Endothelial cell of umbilical vein (primary cell): ENCODE data around the gene TAS2R41. TPM values are rescaled to one million over a fixed set of nuclear protein-coding genes. Genes with fewer than 3 reads are reported as not detected.

Source experiments
- BruUV-seq: library from RNA; stranded (reverse); fragments of 400-500 nt; replicated peaks from 2 replicates; lab custom pipeline; 2021; lab: Mats Ljungman, UMichigan
- CTCF ChIA-PET: fragments of 300-600, 350-600 bp; sonication (Branson Sonifier 250); formaldehyde crosslinking; loops from one replicate; lab custom pipeline; 2021; ENCODE audit warnings: antibody characterized with exemption, inconsistent platforms; lab: Charles Lee
- POLR2A ChIA-PET: fragments of 300-600, 350-600 bp; sonication (Branson Sonifier 250); formaldehyde crosslinking; loops from one replicate; lab custom pipeline; 2021; ENCODE audit warnings: antibody characterized with exemption, inconsistent platforms; lab: Charles Lee
- DNase-seq: peaks from one replicate; pipeline ENCODE4 v3.0.0-alpha.2; 2011; ENCODE audit warnings: low read depth, low spot score
- FAIRE-seq: peaks from 2 replicates; lab custom pipeline; 2011; peaks lifted over from hg19 to GRCh38; lab: Jason Lieb, UNC
- H2AFZ ChIP-seq: 2 replicates; pipeline ENCODE4 v1.6.0; 2012; ENCODE audit warnings: low read depth, low read length, control low read depth, inconsistent platforms
- H3K27ac ChIP-seq: 2 replicates; pipeline ENCODE4 v1.5.1; 2011; ENCODE audit warnings: low read depth, mild to moderate bottlenecking, control low read depth, low read length, moderate library complexity; ENCODE audit not compliant: insufficient read depth
- H3K27me3 ChIP-seq, 2 experiments: 2 replicates each; pipeline versions ENCODE4 v1.6.0 to v1.6.1; 2011; ENCODE audit warnings: low read length in 2 of 2, mixed read lengths in 1 of 2; ENCODE audit not compliant: control insufficient read depth in 2 of 2, insufficient read depth in 2 of 2
- H3K36me3 ChIP-seq, 2 experiments: 2 replicates in 1 of 2; 3 replicates in 1 of 2; pipeline ENCODE4 v1.5.1; 2011; ENCODE audit warnings: low read length in 2 of 2, mild to moderate bottlenecking in 1 of 2, moderate library complexity in 1 of 2; ENCODE audit not compliant: control insufficient read depth in 2 of 2, insufficient read depth in 2 of 2; ENCODE audit errors: extremely low read depth in 1 of 2
- H3K4me1 ChIP-seq: 3 replicates; pipeline ENCODE4 v1.5.1; 2011; ENCODE audit warnings: mild to moderate bottlenecking, low read length; ENCODE audit not compliant: control insufficient read depth, insufficient read depth; ENCODE audit errors: extremely low read depth
- H3K4me2 ChIP-seq: 2 replicates; pipeline ENCODE4 v1.6.1; 2011; ENCODE audit warnings: low read length, control low read depth, mixed read lengths; ENCODE audit not compliant: insufficient read depth
- H3K4me3 ChIP-seq, 3 experiments: fragments of 200-600 bp in 1 of 3; sonication (generic), shearing (Covaris generic) in 1 of 3; replicated peaks in 1 of 3; 2 replicates each; pipeline ENCODE4 v1.5.1; 2011 to 2016; ENCODE audit warnings: control low read depth in 3 of 3, low read length in 3 of 3, mild to moderate bottlenecking in 2 of 3, inconsistent platforms in 1 of 3, low read depth in 1 of 3, moderate library complexity in 1 of 3; ENCODE audit not compliant: insufficient read depth in 1 of 3
- H3K79me2 ChIP-seq: 2 replicates; pipeline ENCODE4 v1.6.0; 2012; ENCODE audit warnings: low read length, inconsistent platforms; ENCODE audit not compliant: control insufficient read depth, insufficient read depth
- H3K9ac ChIP-seq: replicated peaks from 2 replicates; pipeline ENCODE3; 2011; ENCODE audit warnings: low read length, control low read depth; ENCODE audit not compliant: insufficient read depth; ENCODE audit errors: extremely low read depth
- H3K9me1 ChIP-seq: replicated peaks from 3 replicates; pipeline ENCODE4 v1.6.0; 2011; ENCODE audit warnings: mild to moderate bottlenecking, low read length; ENCODE audit not compliant: control insufficient read depth, insufficient read depth; ENCODE audit errors: extremely low read depth
- H3K9me3 ChIP-seq: replicated peaks from 2 replicates; pipeline ENCODE4 v1.5.1; 2012; ENCODE audit warnings: low read length, inconsistent platforms; ENCODE audit not compliant: control insufficient read depth, insufficient read depth
- H4K20me1 ChIP-seq: replicated peaks from 2 replicates; pipeline ENCODE3; 2011; ENCODE audit warnings: mild to moderate bottlenecking, low read length; ENCODE audit not compliant: control insufficient read depth, insufficient read depth; ENCODE audit errors: extremely low read depth
- CTCF ChIP-seq, 2 donors: IDR thresholded peaks; 1 replicate in 1 of 2; 2 replicates in 1 of 2; pipeline ENCODE4 v1.5.1; 2011; ENCODE audit warnings: low read length in 2 of 2, mild to moderate bottlenecking in 2 of 2, moderate library complexity in 2 of 2, control low read depth in 1 of 2, inconsistent platforms in 1 of 2, low read depth in 1 of 2; ENCODE audit not compliant: insufficient read depth in 1 of 2; ENCODE audit errors: extremely low read depth in 1 of 2
- EZH2 ChIP-seq: IDR thresholded peaks from 2 replicates; pipeline ENCODE4 v1.6.1; 2012; ENCODE audit warnings: borderline replicate concordance, low read depth, mild to moderate bottlenecking, moderate library complexity, low read length, inconsistent platforms; ENCODE audit not compliant: severe bottlenecking
- FOS ChIP-seq: IDR thresholded peaks from 2 replicates; pipeline ENCODE4 v1.6.1; 2011; ENCODE audit warnings: mild to moderate bottlenecking, low read length, moderate library complexity, borderline replicate concordance; ENCODE audit not compliant: insufficient read depth
- GATA2 ChIP-seq: IDR thresholded peaks from 2 replicates; pipeline ENCODE4 v1.7.0; 2011; ENCODE audit warnings: low read depth, mild to moderate bottlenecking, moderate library complexity, mixed read lengths, low read length; ENCODE audit not compliant: insufficient read length, insufficient read depth
- MYC ChIP-seq: IDR thresholded peaks from one replicate; pipeline ENCODE4 v1.6.1; 2011; ENCODE audit warnings: mild to moderate bottlenecking, low read depth, low read length
- POLR2AphosphoS5 ChIP-seq: IDR thresholded peaks from 2 replicates; pipeline ENCODE4 v1.6.1; 2012; ENCODE audit warnings: low read depth, mild to moderate bottlenecking, control low read depth, low read length, moderate library complexity; ENCODE audit not compliant: insufficient read depth
- dilution Hi-C: fragments of 300-500 bp; cut with MboI; formaldehyde crosslinking; loops from one replicate; pipeline ENCODE4 v1.15.0; 2019; ENCODE audit warnings: low sequenced_read_pairs; ENCODE audit not compliant: extremely low pct_ligation_motif_present
- intact Hi-C: fragments of 100-400 bp; cut with micrococcal nuclease; formaldehyde crosslinking; loops from one replicate; pipeline ENCODE4 v1.10.0; 2022
- polyA plus RNA-seq, 4 experiments: library from polyadenylated mRNA; depleted of rRNA in 3 of 4; stranded (reverse) in 3 of 4; unstranded in 1 of 4; fragments of >200 nt; gene quantifications; 2 replicates each; pipeline versions ENCODE4 v1.2.1 to v1.2.3, GENCODE V29; 2011 to 2012; ENCODE audit warnings: missing spikeins in 1 of 4
- total RNA-seq: library from RNA; stranded (reverse); gene quantifications from 2 replicates; pipeline ENCODE4 v1.2.3, GENCODE V29; 2021

TAS2R41 gene
- total and polyA plus RNA-seq, 2 donors (not counting 3 experiments of a cell fraction or from before 2014, with no cell fraction given) = not detected

- Histone ChIP-seq H3K9me1 (no peaks in the 10 kb centered on the region), H3K36me3 (no peaks in the 10 kb centered on the region), H3K27me3 (no peaks in the 10 kb centered on the region), H3K4me2 (no peak overlapping the region), H3K4me1 (peaks cover 56% of the 10 kb centered on the region), H3K4me3 (no peak overlapping the region), H3K79me2 (no peaks in the 10 kb centered on the region), H3K9ac (no peak overlapping the region), H2AFZ (no peak overlapping the region), H3K27ac (peak overlapping the region; percentile 99), H4K20me1 (no peaks in the 10 kb centered on the region), H3K9me3 (no peaks in the 10 kb centered on the region)
- ChIA-PET POLR2A (no interaction called here), CTCF (interaction anchor here (0.8 to 3.9 kb wide), 10 partner anchors 7 to 252 kb away, joined by 3 to 36 read pairs (median 4); no protein-coding TSS in a partner anchor)
- intact Hi-C loops = loop anchor here (1.0 to 5.0 kb wide), 3 partner anchors 7 to 251 kb away; no protein-coding TSS in a partner anchor
- FAIRE-seq (peak; percentile 56), DNase-seq (peak; percentile 24)
- dilution Hi-C loops = no loop called here
- TF ChIP-seq EZH2 = no peak
- TF ChIP-seq POLR2AphosphoS5 = no peak
- no peak for TF ChIP-seq GATA2
- TF ChIP-seq FOS = peak; percentile 31
- TF ChIP-seq CTCF (IDR thresholded peaks at IDR 0.05; ENCODE audit: extremely low read depth in 1 of 2, insufficient read depth in 1 of 2, low read depth in 1 of 2, low read length in 2 of 2) = no peak
- no peak for TF ChIP-seq MYC
- no TSS peak for BruUV-seq
Measured at GRCh38 chr7:143492799-143493739, 15.4 kb downstream of the TAS2R41 start.
